ENCODE results near the gene ARHGAP4.

The ARHGAP4 gene

GRCh38 chrX:153924149-153924861 lies 1.8 kb downstream of the ARHGAP4 start:
- DNase-seq = no peak

- no peak for DNase-seq
These were observed 2.9 kb downstream of the ARHGAP4 start for GRCh38 chrX:153922932-153923857.

GRCh38 chrX:153921511-153922446 lies 4.3 kb downstream of the ARHGAP4 start:
- no peak for DNase-seq

- no peak for DNase-seq
These were observed 5.0 kb downstream of the ARHGAP4 start for GRCh38 chrX:153921070-153921469.

- no peak for DNase-seq
These were observed 5.5 kb downstream of the ARHGAP4 start for GRCh38 chrX:153920546-153920945.

GRCh38 chrX:153919281-153919680 lies 6.8 kb downstream of the ARHGAP4 start:
- no peak for DNase-seq

GRCh38 chrX:153917869-153918268 lies 8.2 kb downstream of the ARHGAP4 start:
- DNase-seq = no peak

- DNase-seq = no peak
These were observed 12.4 kb downstream of the ARHGAP4 start for GRCh38 chrX:153913701-153914100.

GRCh38 chrX:153913211-153913610 lies 12.9 kb downstream of the ARHGAP4 start:
- DNase-seq = no peak

GRCh38 chrX:153911798-153912197 lies 14.3 kb downstream of the ARHGAP4 start:
- DNase-seq = no peak

- no peak for DNase-seq
These were observed 15.6 kb downstream of the ARHGAP4 start for GRCh38 chrX:153910446-153910845.

GRCh38 chrX:153909980-153910360 lies 16.1 kb downstream of the ARHGAP4 start:
- DNase-seq = no peak

- no peak for DNase-seq
These were observed 16.8 kb downstream of the ARHGAP4 start for GRCh38 chrX:153909024-153909979.

GRCh38 chrX:153908219-153908860 lies 17.7 kb downstream of the ARHGAP4 start:
- no peak for DNase-seq

- DNase-seq = no peak
These were observed 18.6 kb downstream of the ARHGAP4 start for GRCh38 chrX:153907456-153907855.

GRCh38 chrX:153906126-153906917 lies 19.7 kb downstream of the ARHGAP4 start:
- no peak for DNase-seq

- no peak for DNase-seq
These were observed 20.5 kb downstream of the ARHGAP4 start for GRCh38 chrX:153905481-153906095.

GRCh38 chrX:153903991-153904957 lies 21.8 kb downstream of the ARHGAP4 start, which contains the start of gene AVPR2:
TSS of gene AVPR2 (plus strand) at chrX:153904673. CDS start at chrX:153905146, 473 bp downstream.
- DNase-seq = no peak
